DOHH2 (cell line): ENCODE measurements around the gene H6PD.

Source experiments
- CTCF ChIP-seq: fragments of 200-600 bp; sonication (generic); IDR thresholded peaks from one replicate; pipeline ENCODE4 v1.5.1; 2014; ENCODE audit warnings: antibody characterized with exemption, mild to moderate bottlenecking, low read depth, low read length; ENCODE audit not compliant: poor library complexity, severe bottlenecking
- EZH2phosphoT487 ChIP-seq: fragments of 200-600 bp; sonication (generic); IDR thresholded peaks from 2 replicates; pipeline ENCODE4 v1.6.1; 2017; ENCODE audit warnings: borderline replicate concordance, mild to moderate bottlenecking, antibody characterized with exemption, low read length, moderate library complexity, mixed read lengths

- TF ChIP-seq CTCF (no peak), EZH2phosphoT487 (no peak)
Observed at GRCh38 chr1:9200441-9200840, 34.1 kb upstream of the H6PD start.
